ENCODE data around the gene TAS2R31. TPM values are rescaled to one million over a fixed set of nuclear protein-coding genes. Genes with fewer than 3 reads are reported as not detected.

TAS2R31 gene, protein sequence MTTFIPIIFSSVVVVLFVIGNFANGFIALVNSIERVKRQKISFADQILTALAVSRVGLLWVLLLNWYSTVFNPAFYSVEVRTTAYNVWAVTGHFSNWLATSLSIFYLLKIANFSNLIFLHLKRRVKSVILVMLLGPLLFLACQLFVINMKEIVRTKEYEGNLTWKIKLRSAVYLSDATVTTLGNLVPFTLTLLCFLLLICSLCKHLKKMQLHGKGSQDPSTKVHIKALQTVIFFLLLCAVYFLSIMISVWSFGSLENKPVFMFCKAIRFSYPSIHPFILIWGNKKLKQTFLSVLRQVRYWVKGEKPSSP
- total RNA-seq (3.2 and 4.3 TPM in 2 replicates), polyA plus RNA-seq (0.12 TPM in 1 of 2 replicates, not detected in the other), polyA minus RNA-seq (8.0 and 8.1 TPM in 2 replicates), Bru-seq, nascent RNA (percentile 91 among the genes with signal in this experiment), BruChase-seq, experiment 1, labeled RNA remaining after a 6-hour chase (percentile 71 among the genes with signal in this experiment), BruChase-seq, experiment 2, labeled RNA remaining after a 2-hour chase (percentile 94 among the genes with signal in this experiment)
- polyA plus RNA-seq (2011; cell fraction: cytosol; rRNA removed) = not detected in 2 replicates
- polyA plus RNA-seq (2011; cell fraction: nucleus; rRNA removed) = 4.2 and 5.4 TPM in 2 replicates
- 0.41 TPM in 1 of 2 replicates, not detected in the other for polyA plus RNA-seq (2012)
- not detected for polyA minus RNA-seq (2011; cell fraction: cytosol; rRNA and poly(A)+ RNA removed)
- 61.8 and 79.8 TPM in 2 replicates for polyA minus RNA-seq (2011; cell fraction: nucleus; rRNA and poly(A)+ RNA removed)
- long read RNA-seq = 0 reads

DNA sequence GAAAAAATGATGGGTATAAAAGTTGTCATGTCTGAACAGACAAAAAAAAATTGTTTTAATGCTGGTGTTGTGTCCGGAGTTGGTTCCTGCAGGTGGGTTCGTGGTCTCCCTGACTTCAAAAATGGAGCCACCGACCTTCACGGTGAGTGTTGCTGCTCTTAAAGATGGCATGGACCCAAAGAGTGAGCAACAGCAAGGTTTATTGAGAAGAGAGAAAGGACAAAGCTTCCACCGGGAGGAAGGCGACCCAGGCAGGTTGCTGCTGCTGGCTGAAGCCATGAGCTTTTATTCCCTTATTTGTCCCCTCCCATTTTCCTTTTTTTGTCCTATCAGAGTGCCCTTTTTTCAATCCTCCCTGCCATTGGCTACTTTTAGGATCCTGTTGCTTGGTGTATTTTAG is at the start of gene TAS2R31:
TSS of gene TAS2R31 (minus strand) at position 101 of the 400 bp plus-strand sequence. CDS start at position 29, 72 bp downstream.
- intact Hi-C loops (cut with micrococcal nuclease) = no loop called here
- H3K79me2 ChIP-seq (ENCODE audit: control insufficient read depth, insufficient read depth, low read length) = no peaks in the 10 kb centered on the region
- no peaks in the 10 kb centered on the region for H3K9me1 ChIP-seq (replicated peaks; ENCODE audit: control insufficient read depth, extremely low read depth, insufficient read depth, low read length)
- H3K27me3 ChIP-seq (ENCODE audit: control insufficient read depth in 2 of 2, insufficient read depth in 2 of 2, low read length in 2 of 2) = no peaks in the 10 kb centered on the region
- FAIRE-seq (no peak), DNase-seq (ENCODE audit: low read depth, low spot score) (no peak)
- H3K36me3 ChIP-seq (ENCODE audit: control insufficient read depth in 2 of 2, extremely low read depth in 1 of 2, insufficient read depth in 2 of 2, low read length in 2 of 2) = no peaks in the 10 kb centered on the region
- no peak within 1 kb of the TSS for H2AFZ ChIP-seq (ENCODE audit: low read depth, low read length)
- H3K4me2 ChIP-seq (ENCODE audit: insufficient read depth, low read length) = no peak within 1 kb of the TSS
- no peak within 1 kb of the TSS for H3K27ac ChIP-seq (ENCODE audit: insufficient read depth, low read depth, low read length)
- H3K4me1 ChIP-seq (ENCODE audit: control insufficient read depth, extremely low read depth, insufficient read depth, low read length) = no peaks in the 10 kb centered on the region
- ChIA-PET POLR2A (no interaction called here), CTCF (no interaction called here)
- no peaks in the 10 kb centered on the region for H3K9me3 ChIP-seq (replicated peaks; ENCODE audit: control insufficient read depth, insufficient read depth, low read length)
- TF ChIP-seq, protein P1, sequence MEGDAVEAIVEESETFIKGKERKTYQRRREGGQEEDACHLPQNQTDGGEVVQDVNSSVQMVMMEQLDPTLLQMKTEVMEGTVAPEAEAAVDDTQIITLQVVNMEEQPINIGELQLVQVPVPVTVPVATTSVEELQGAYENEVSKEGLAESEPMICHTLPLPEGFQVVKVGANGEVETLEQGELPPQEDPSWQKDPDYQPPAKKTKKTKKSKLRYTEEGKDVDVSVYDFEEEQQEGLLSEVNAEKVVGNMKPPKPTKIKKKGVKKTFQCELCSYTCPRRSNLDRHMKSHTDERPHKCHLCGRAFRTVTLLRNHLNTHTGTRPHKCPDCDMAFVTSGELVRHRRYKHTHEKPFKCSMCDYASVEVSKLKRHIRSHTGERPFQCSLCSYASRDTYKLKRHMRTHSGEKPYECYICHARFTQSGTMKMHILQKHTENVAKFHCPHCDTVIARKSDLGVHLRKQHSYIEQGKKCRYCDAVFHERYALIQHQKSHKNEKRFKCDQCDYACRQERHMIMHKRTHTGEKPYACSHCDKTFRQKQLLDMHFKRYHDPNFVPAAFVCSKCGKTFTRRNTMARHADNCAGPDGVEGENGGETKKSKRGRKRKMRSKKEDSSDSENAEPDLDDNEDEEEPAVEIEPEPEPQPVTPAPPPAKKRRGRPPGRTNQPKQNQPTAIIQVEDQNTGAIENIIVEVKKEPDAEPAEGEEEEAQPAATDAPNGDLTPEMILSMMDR (IDR thresholded peaks at IDR 0.05; ENCODE audit: extremely low read depth in 1 of 2, insufficient read depth in 1 of 2, low read depth in 1 of 2, low read length in 2 of 2) = no peak
- no peak for TF ChIP-seq JUN (IDR thresholded peaks at IDR 0.05; ENCODE audit: borderline replicate concordance, insufficient read depth, insufficient read length, low read depth)
- TF ChIP-seq MYC (IDR thresholded peaks at IDR 0.05; ENCODE audit: low read depth, low read length) = no peak
- no peak for TF ChIP-seq POLR2AphosphoS5 (IDR thresholded peaks at IDR 0.05; ENCODE audit: insufficient read depth, low read depth, low read length)
- no peak for TF ChIP-seq FOS (IDR thresholded peaks at IDR 0.05; ENCODE audit: borderline replicate concordance, insufficient read depth, low read length)
- TF ChIP-seq POLR2A (IDR thresholded peaks at IDR 0.05; ENCODE audit: low read depth, low read length) = no peak
- TF ChIP-seq EZH2 (IDR thresholded peaks at IDR 0.05; ENCODE audit: borderline replicate concordance, low read depth, low read length, severe bottlenecking) = no peak
- no peak within 1 kb of the TSS for H3K9ac ChIP-seq (replicated peaks; ENCODE audit: extremely low read depth, insufficient read depth, low read length)
- H4K20me1 ChIP-seq (replicated peaks; ENCODE audit: control insufficient read depth, extremely low read depth, insufficient read depth, low read length) = no peaks in the 10 kb centered on the region
- no peak within 1 kb of the TSS for H3K4me3 ChIP-seq (replicated peaks in 1 of 3; ENCODE audit: insufficient read depth in 1 of 3, low read depth in 1 of 3, low read length in 3 of 3)
- dilution Hi-C loops (cut with MboI; ENCODE audit: extremely low pct_ligation_motif_present, low sequenced_read_pairs) = no loop called here
- no TSS peak for BruUV-seq (replicated peaks)

All from endothelial cell of umbilical vein (primary cell).